Right atrium auricular region (tissue), 2 donors: Measurements from ENCODE around the gene TUBG2. TPM values are rescaled to one million over a fixed set of nuclear protein-coding genes. Genes with fewer than 3 reads are reported as not detected.

Source experiments
- DNase-seq: peaks from one replicate; pipeline ENCODE4 v3.0.0-alpha.2; 2019; ENCODE audit warnings: low spot score
- H3K27ac ChIP-seq, 2 donors: fragments of 200-600 bp; sonication (generic); 1 replicate in 1 of 2; 2 replicates in 1 of 2; pipeline ENCODE4 v1.5.1; 2016 to 2019
- H3K27me3 ChIP-seq, 2 donors: fragments of 200-600 bp; sonication (generic); one replicate each; pipeline versions ENCODE4 v1.5.1 to v1.6.0; 2017 to 2019
- H3K36me3 ChIP-seq: fragments of 200-600 bp; sonication (generic); one replicate; pipeline ENCODE4 v1.5.1; 2016
- H3K4me1 ChIP-seq, 2 donors: fragments of 200-600 bp; sonication (generic); one replicate each; pipeline versions ENCODE4 v1.5.1 to v1.6.0; 2017 to 2019
- H3K4me3 ChIP-seq, 2 donors: fragments of 200-600 bp; sonication (generic); 1 replicate in 1 of 2; 2 replicates in 1 of 2; pipeline ENCODE4 v1.5.1; 2017 to 2019; ENCODE audit warnings: mild to moderate bottlenecking in 1 of 2, moderate library complexity in 1 of 2
- H3K9me3 ChIP-seq, 2 donors: fragments of 200-600 bp; sonication (generic); one replicate each; pipeline ENCODE4 v1.5.1; 2019
- CTCF ChIP-seq, 2 donors: fragments of 200-600 bp; sonication (generic); IDR thresholded peaks; one replicate each; pipeline ENCODE4 v1.5.1; 2019; ENCODE audit warnings: antibody characterized with exemption in 2 of 2
- total RNA-seq, 2 donors: library from RNA; depleted of rRNA; stranded (reverse); fragments of >200 nt; gene quantifications; one replicate each; pipeline ENCODE4 v1.1.0, GENCODE V29; 2016

The TUBG2 gene
- total RNA-seq, 2 donors from 2014 or later, result 18.2 to 25.7 TPM

GRCh38 chr17:42675348-42675964, 16.4 kb downstream of the TUBG2 start:
- DNase-seq, result no peak
- H3K4me1 ChIP-seq, result peaks cover 0 to 60% of the 10 kb centered on the region in 2 donors
- H3K27ac ChIP-seq, result peak overlapping the region; percentile 95 to 99
- H3K27me3 ChIP-seq, result no peaks in the 10 kb centered on the region
- H3K4me3 ChIP-seq, result peak overlapping the region; percentile 63 to 87
- H3K36me3 ChIP-seq, result peaks cover 30% of the 10 kb centered on the region
- no peak for TF ChIP-seq CTCF (IDR thresholded peaks at IDR 0.05)
- H3K9me3 ChIP-seq, result no peaks in the 10 kb centered on the region

GRCh38 chr17:42675965-42676423, 16.9 kb downstream of the TUBG2 start:
- Histone ChIP-seq H3K36me3 (peaks cover 25% of the 10 kb centered on the region), H3K27me3 (no peaks in the 10 kb centered on the region), H3K4me1 (peaks cover 0 to 64% of the 10 kb centered on the region in 2 donors), H3K4me3 (peak overlapping the region; percentile 63 to 87), H3K9me3 (no peaks in the 10 kb centered on the region), H3K27ac (peak overlapping the region; percentile 95 to 99)
- no peak for TF ChIP-seq CTCF (IDR thresholded peaks at IDR 0.05)
- peak; percentile 69 for DNase-seq

- DNase-seq, result no peak
- Histone ChIP-seq H3K4me3 (peak within 1 kb of the TSS; percentile 63 to 87), H3K27me3 (no peaks in the 10 kb centered on the region), H3K4me1 (peaks cover 0 to 69% of the 10 kb centered on the region in 2 donors), H3K9me3 (no peaks in the 10 kb centered on the region), H3K27ac (peak within 1 kb of the TSS; percentile 95 to 99), H3K36me3 (peaks cover 19% of the 10 kb centered on the region)
- peak in 1 of 2 donors; percentile 39 for TF ChIP-seq CTCF (IDR thresholded peaks at IDR 0.05)
Observed at GRCh38 chr17:42676424-42677011, 17.4 kb downstream of the TUBG2 start, which contains the start of gene PLEKHH3. Gene PLEKHH3 (minus strand): TSS chr17:42676994. CDS start chr17:42676563, 431 bp downstream.

GRCh38 chr17:42677012-42677857, 18.2 kb downstream of the TUBG2 start:
- H3K9me3 ChIP-seq, result no peaks in the 10 kb centered on the region
- H3K27me3 ChIP-seq, result no peaks in the 10 kb centered on the region
- peak; percentile 100 for DNase-seq
- no peak for TF ChIP-seq CTCF (IDR thresholded peaks at IDR 0.05)
- peak overlapping the region; percentile 63 to 87 for H3K4me3 ChIP-seq
- H3K27ac ChIP-seq, result peak overlapping the region; percentile 95 to 99
- H3K4me1 ChIP-seq, result peaks cover 0 to 76% of the 10 kb centered on the region in 2 donors
- peaks cover 12% of the 10 kb centered on the region for H3K36me3 ChIP-seq

- Histone ChIP-seq H3K4me3 (peak overlapping the region; percentile 62 to 66), H3K9me3 (no peaks in the 10 kb centered on the region), H3K27me3 (no peaks in the 10 kb centered on the region), H3K36me3 (peaks cover 3% of the 10 kb centered on the region), H3K27ac (peak overlapping the region; percentile 95 to 99), H3K4me1 (peaks cover 0 to 84% of the 10 kb centered on the region in 2 donors)
- DNase-seq, result peak; percentile 91
- TF ChIP-seq CTCF (IDR thresholded peaks at IDR 0.05), result no peak
Observed at GRCh38 chr17:42677921-42678781, 19.1 kb downstream of the TUBG2 start.
